Measurements from ENCODE around the gene CDH12.
"Not testable (repeated sequence)": the region's sequence is repeated elsewhere in the genome, so short reads cannot be mapped to it uniquely, and the experiment has no call there.

CDH12 gene

GRCh38 chr5:22188651-22189050, 664.5 kb downstream of the CDH12 start:
- not testable (repeated sequence) for H3K36me3 Mint-ChIP-seq (ENCODE audit: low read depth); H3K27me3 Mint-ChIP-seq (ENCODE audit: low read depth, poor library complexity); H3K9me3 Mint-ChIP-seq; H3K4me3 Mint-ChIP-seq; DNase-seq; H3K27ac Mint-ChIP-seq
- H3K4me1 Mint-ChIP-seq: peaks cover 32% of the 10 kb centered on the region

GRCh38 chr5:22187632-22188228, 665.4 kb downstream of the CDH12 start:
- Mint-ChIP-seq H3K4me1 (peaks cover 32% of the 10 kb centered on the region), H3K27ac (peak overlapping the region; percentile 36)
- DNase-seq; H3K4me3 Mint-ChIP-seq; H3K36me3 Mint-ChIP-seq (ENCODE audit: low read depth); H3K9me3 Mint-ChIP-seq; H3K27me3 Mint-ChIP-seq (ENCODE audit: low read depth, poor library complexity): not testable (repeated sequence)

- DNase-seq; H3K36me3 Mint-ChIP-seq (ENCODE audit: low read depth); H3K27me3 Mint-ChIP-seq (ENCODE audit: low read depth, poor library complexity); H3K4me1 Mint-ChIP-seq; H3K4me3 Mint-ChIP-seq; H3K27ac Mint-ChIP-seq; H3K9me3 Mint-ChIP-seq: not testable (repeated sequence)
Observed at GRCh38 chr5:22169226-22169625, 683.9 kb downstream of the CDH12 start.

GRCh38 chr5:22168704-22169103, 684.4 kb downstream of the CDH12 start:
- not testable (repeated sequence) for H3K27me3 Mint-ChIP-seq (ENCODE audit: low read depth, poor library complexity); H3K4me3 Mint-ChIP-seq; H3K9me3 Mint-ChIP-seq

GRCh38 chr5:22165931-22166330, 687.2 kb downstream of the CDH12 start:
- H3K27ac Mint-ChIP-seq; H3K27me3 Mint-ChIP-seq (ENCODE audit: low read depth, poor library complexity): not testable (repeated sequence)

More at GRCh38 chr5:22168704-22169103, 684.4 kb downstream of the CDH12 start:
- H3K4me1 Mint-ChIP-seq; DNase-seq; H3K36me3 Mint-ChIP-seq (ENCODE audit: low read depth); H3K27ac Mint-ChIP-seq: not testable (repeated sequence)

GRCh38 chr5:22164910-22165748, 688.0 kb downstream of the CDH12 start:
- not testable (repeated sequence) for H3K4me1 Mint-ChIP-seq; H3K4me3 Mint-ChIP-seq; H3K36me3 Mint-ChIP-seq (ENCODE audit: low read depth); H3K27ac Mint-ChIP-seq; H3K9me3 Mint-ChIP-seq; H3K27me3 Mint-ChIP-seq (ENCODE audit: low read depth, poor library complexity); DNase-seq

More at GRCh38 chr5:22165931-22166330, 687.2 kb downstream of the CDH12 start:
- not testable (repeated sequence) for DNase-seq; H3K9me3 Mint-ChIP-seq; H3K4me3 Mint-ChIP-seq; H3K4me1 Mint-ChIP-seq; H3K36me3 Mint-ChIP-seq (ENCODE audit: low read depth)

- H3K9me3 Mint-ChIP-seq; H3K4me3 Mint-ChIP-seq; DNase-seq; H3K27ac Mint-ChIP-seq; H3K4me1 Mint-ChIP-seq; H3K27me3 Mint-ChIP-seq (ENCODE audit: low read depth, poor library complexity); H3K36me3 Mint-ChIP-seq (ENCODE audit: low read depth): not testable (repeated sequence)
Observed at GRCh38 chr5:22156953-22157352, 696.2 kb downstream of the CDH12 start.

GRCh38 chr5:22154779-22155178, 698.4 kb downstream of the CDH12 start:
- not testable (repeated sequence) for H3K36me3 Mint-ChIP-seq (ENCODE audit: low read depth); H3K4me1 Mint-ChIP-seq; H3K9me3 Mint-ChIP-seq; DNase-seq; H3K27ac Mint-ChIP-seq; H3K4me3 Mint-ChIP-seq; H3K27me3 Mint-ChIP-seq (ENCODE audit: low read depth, poor library complexity)

- DNase-seq; H3K9me3 Mint-ChIP-seq; H3K27ac Mint-ChIP-seq; H3K27me3 Mint-ChIP-seq (ENCODE audit: low read depth, poor library complexity); H3K36me3 Mint-ChIP-seq (ENCODE audit: low read depth); H3K4me3 Mint-ChIP-seq; H3K4me1 Mint-ChIP-seq: not testable (repeated sequence)
Observed at GRCh38 chr5:22151801-22152200, 701.3 kb downstream of the CDH12 start.

- H3K27ac Mint-ChIP-seq; H3K36me3 Mint-ChIP-seq (ENCODE audit: low read depth); H3K27me3 Mint-ChIP-seq (ENCODE audit: low read depth, poor library complexity); H3K4me3 Mint-ChIP-seq; DNase-seq; H3K9me3 Mint-ChIP-seq: not testable (repeated sequence)
- H3K4me1 Mint-ChIP-seq: peaks cover 14% of the 10 kb centered on the region
Observed at GRCh38 chr5:22140418-22140817, 712.7 kb downstream of the CDH12 start.

- not testable (repeated sequence) for H3K27me3 Mint-ChIP-seq (ENCODE audit: low read depth, poor library complexity); H3K27ac Mint-ChIP-seq; H3K4me3 Mint-ChIP-seq
Observed at GRCh38 chr5:22139662-22140300, 713.4 kb downstream of the CDH12 start.

More at GRCh38 chr5:22139662-22140300, 713.4 kb downstream of the CDH12 start:
- not testable (repeated sequence) for DNase-seq; H3K36me3 Mint-ChIP-seq (ENCODE audit: low read depth); H3K9me3 Mint-ChIP-seq
- H3K4me1 Mint-ChIP-seq: peaks cover 14% of the 10 kb centered on the region
